OCI-LY3 (cell line): Measurements from ENCODE around the gene BRCA2.

Experiments used
- CTCF ChIP-seq: fragments of 200-600, 300-600 bp; sonication (generic); IDR thresholded peaks from 2 replicates; pipeline ENCODE4 v1.5.1; 2014; ENCODE audit warnings: antibody characterized with exemption, low read length, low read depth
- EZH2phosphoT487 ChIP-seq: fragments of 200-600 bp; shearing (Covaris generic); IDR thresholded peaks from 2 replicates; pipeline ENCODE4 v1.6.1; 2018; ENCODE audit warnings: antibody characterized with exemption, mixed run types, low read depth

GRCh38 chr13:32446220-32446619, 130.9 kb downstream of the BRCA2 start:
- TF ChIP-seq CTCF (no peak), EZH2phosphoT487 (no peak)
